Midbrain (tissue), 1 donor: ENCODE data around the gene SEMA5A.

Experiments used
- DNase-seq: peaks from one replicate; lab custom pipeline; 2025; lab: John Stamatoyannopoulos, UW

SEMA5A gene

DNA sequence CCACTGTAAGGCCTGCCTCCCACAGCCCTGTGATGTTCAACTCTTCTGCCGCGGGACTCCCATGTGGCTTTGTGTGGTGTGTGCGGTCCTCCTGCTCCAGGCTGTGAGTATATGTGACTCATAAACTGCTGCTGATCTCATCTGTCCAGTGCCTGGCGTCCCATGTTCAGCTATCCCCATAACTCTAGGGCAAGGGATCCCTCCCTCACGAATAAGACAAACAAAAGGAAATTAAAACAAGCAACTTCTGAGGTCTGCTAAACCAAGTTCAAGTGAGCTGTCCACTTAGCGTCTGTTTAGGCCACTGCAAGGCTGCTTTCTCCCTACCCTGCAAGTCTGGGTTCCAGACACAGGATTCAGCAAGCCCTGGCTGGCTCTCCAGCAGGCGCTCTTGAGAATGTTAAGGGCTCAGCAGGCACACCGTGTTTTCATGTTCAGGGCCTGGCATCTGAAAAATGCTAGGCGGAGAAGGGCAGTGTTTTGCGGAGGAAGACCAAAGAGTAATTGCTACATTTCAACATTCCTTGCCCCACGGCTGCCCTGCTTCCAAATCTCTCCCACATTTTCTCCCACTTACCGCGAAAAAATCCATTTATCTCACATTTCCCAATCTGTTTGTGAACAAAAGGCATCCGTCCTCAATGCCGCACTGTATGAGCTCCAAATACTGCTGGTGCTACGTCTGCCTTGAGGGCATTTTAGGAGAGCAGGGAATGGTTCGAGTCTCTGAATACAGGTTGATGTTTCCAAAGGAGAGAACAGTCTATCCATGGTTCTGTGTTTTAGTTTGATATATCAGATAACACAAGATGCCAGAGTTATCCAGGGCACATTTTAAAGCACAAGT lies 280.2 kb downstream of the SEMA5A start:
- no peak for DNase-seq

DNA sequence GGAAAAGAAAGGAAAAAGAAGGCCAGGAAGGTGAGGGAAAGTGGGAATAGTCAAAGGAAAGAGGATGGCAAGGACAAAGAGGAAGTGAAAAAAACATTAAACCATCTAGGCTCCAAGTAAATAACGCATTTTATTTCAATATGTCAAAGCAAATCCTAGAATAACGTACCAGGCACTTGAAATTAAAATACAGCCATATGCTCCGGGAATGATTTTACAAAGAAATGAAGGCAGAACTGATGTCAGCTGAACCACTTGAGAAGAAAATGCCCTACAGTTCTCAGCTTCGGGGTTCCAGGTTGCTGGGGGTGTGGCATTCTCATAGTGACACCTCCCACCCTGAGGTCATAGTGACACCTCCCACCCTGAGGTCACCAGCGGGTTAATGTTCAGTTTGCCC lies 281.6 kb downstream of the SEMA5A start:
- no peak for DNase-seq

DNA sequence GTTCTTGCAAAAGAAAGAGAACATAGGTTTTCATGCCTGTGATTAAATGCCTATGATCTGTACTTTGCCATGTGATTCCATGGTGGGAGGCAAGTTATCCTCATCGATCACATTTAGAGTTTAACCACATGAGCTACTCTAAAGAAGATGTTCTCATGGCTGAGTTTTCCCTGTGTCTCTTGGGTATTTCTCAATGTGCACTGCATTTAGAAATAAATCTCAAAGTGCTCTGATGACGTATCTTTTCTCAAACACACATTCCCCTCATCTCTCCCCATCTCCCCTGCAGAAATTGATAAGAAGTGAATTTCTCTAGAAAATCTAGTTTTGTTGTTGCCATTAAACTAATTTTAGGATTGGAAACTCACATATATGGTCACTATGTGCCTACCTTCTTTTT lies 282.2 kb downstream of the SEMA5A start:
- DNase-seq: no peak

DNA sequence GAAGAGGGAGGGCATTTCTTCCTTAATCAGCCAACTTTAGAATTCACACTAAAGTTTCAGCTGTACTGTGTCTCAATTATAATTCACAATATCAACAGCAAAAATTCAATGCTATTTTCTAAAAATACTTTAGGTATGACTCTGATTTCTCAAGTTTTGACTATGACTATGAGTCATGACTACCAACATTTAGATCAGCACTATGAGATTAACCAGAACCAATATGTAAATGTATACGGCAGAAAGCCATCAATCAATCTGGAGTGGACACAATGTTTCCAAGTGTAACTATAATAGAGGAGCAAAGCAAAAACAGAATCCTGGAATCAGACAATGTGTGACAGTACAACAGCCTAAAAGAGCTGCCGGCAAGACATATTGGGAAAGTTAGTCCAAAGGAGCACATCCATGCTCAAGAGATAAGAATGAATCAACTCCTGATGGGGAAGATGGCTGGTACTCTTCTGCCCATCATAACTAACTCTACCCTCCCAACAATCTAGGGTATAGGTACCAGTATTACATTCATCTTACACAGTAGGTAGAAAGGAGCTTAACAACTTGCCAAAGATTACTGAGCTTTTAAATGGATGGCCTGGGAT lies 294.4 kb downstream of the SEMA5A start:
- DNase-seq: no peak

DNA sequence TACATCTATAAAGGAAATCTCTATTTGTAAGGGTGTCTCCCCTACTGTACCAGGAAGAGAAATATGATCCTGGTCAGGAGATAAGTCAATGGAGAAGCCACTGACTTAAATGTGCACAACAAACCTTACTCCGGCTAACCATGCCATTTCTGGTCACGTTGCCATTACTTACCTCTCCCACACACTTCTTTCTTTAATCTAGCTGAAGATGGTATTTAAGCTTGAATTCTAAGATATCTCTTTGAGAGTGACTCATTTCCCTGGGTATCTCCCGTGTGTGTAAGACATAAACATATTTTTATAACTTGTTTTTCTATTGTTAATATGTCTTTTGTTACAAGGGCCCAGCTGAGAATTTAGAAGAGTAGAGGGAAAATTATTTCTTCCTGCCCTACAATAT lies 296.6 kb downstream of the SEMA5A start:
- no peak for DNase-seq

DNA sequence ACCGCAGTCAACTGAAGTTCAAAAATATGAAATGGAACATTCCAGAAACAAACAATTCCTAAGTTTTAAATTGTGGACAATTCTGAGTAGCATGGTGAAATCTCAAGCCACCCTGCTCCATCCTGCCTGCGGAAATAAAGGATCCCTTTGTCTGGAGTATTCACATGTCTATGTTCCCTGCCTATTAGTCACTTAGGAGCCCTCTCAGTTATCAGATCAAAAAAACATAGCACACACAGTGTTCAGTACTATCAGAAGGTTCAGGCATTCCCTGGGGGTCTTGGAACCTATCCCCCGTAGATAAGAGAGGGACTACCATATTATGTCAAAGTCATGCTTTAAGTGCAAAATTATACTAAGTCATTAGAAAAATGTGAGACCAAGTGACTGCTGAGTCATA lies 300.8 kb downstream of the SEMA5A start:
- DNase-seq: peak; percentile 44

DNA sequence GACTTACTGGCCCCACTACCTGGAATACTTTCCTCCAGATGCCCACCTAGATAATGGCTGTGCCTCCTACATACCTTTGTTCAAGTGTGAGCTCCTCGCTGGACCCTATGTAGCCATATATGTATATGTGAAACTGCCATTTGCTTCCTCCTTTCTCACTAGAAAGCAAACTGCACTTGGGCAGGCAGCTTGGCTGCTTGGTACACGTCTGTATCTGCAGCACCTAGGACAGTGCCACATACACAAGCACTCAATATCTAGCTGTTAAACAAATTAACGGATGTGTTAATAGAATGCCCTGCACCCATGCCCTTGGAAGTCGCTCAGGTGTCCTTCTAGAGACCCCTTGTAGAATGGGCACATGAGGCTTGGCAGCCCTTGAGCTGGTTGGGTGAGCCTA lies 301.5 kb downstream of the SEMA5A start:
- no peak for DNase-seq

DNA sequence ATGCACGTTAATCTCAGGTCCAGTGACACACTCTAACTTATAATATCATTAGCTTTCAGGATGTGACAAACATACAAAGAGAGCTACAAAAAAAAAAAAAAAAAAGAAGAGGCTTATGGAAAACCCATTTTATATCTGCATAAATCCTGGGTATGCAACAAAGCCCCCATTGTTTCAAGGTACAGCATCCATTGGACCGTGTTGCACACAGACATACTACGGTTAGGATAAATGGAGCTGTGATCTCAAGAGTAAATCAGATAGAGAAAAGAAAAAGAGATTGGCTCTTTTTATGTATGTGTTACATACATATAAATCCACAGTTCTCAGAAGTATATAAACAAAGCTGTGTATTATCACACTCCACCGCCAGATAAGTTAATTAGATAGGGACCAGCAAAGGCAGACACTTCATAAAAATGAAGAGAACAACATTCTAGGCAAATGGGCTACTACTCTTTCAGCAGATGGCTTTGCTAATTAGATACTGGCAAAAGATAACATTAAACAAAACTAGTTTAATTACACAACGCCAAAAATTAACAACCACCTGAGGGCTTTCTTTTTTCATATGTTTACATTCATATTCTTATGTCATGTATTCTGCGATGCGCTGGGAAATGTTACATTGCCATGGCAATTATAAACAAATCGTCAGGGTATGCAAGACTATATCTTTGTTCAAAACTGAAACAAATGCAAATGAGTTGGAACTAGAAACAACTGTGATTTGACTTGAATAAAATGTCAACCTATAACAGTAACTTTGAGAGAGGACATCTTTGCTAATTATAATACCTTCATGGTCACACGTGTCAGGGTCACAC lies 304.2 kb downstream of the SEMA5A start:
- peak; percentile 8 for DNase-seq

DNA sequence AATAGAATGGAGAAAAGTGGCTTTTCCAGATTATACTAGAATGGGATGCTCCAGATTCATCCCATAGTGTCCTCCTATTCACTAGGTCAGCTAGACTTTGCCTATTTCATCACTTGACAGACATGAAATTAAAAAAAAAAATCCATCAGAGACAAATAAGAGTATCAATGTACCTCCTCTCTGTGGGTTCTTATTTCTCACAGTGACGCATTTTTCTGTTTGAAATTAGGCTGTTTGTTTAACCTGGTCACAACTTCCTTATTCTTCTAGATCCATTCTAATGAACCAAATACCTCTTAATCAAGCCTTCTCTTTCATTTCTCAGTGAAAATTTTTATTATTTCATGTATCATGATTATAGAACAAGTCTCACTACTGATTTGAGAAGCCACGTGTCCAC lies 305.4 kb downstream of the SEMA5A start:
- no peak for DNase-seq

DNA sequence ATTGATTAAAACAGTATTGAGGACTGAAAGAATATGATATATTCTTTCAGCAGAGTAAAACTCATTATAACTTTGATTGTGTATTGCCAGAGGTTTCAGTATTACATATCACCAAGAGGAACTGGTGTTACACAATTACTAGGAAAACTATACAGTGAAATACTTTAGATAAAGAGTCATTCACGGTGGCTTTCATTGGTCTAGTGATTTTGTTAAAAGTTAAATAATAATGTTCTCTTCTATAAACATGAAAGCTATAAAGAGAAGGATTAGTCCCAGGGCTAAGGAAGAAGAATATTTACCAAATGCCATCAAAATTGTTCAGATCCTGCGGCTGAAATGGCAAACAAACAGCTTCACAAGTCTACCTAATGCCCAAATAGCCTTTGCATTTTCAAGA lies 306.2 kb downstream of the SEMA5A start:
- DNase-seq: no peak

DNA sequence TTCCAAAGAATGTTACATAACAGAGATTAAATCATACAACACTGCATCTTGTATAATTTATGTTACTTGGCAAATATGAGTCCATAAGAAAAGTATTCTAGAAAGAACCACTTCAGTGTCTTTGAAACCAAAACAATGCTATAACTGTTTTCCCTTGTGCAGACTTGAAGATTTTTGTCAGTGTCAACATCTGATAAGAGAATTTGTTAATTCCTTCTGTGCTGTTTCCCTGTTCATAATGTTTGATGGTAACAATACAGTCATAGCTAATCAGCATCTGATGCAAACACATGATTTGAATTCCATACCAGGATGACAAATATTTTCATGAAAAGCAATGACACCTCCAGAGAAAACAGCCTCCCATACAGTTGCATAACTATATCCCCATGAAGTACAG lies 306.8 kb downstream of the SEMA5A start:
- DNase-seq: no peak

DNA sequence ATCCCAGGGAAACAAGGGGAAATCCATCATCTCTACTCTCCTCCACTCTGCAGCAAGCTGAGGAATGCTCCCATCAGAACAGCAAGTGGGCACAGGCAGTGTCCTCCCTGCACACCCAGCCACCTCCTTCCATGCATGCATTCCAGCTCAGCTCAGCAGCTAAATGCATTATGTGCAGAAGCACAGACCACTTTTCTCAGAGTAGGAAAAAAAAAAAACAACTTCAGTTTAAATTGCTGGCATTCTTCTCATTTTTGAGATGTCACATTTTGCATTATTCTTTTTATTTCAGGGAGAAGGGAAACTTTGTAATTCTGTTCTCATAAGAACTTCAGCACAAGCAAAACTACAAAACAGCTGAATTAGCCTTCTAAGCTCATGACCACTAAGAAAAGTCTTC lies 312.2 kb downstream of the SEMA5A start:
- no peak for DNase-seq

DNA sequence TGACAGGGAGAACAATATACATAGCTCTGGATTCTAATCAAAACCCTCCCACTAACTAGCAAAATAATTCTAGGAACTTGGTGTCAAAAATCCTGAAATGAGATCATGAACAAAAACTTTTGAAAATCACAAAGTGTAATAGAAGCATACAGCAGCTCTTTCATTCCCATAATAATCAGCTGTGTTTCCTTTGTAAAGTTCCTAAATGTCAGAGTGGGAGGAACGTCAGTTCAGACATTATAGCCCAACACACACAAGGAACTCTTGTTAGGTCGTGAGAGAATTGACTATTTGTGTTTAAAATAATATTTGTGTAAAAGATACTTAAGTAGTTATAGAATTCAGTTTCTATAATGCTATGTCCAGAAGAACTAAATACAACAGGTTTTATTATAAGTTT lies 312.8 kb downstream of the SEMA5A start:
- DNase-seq: no peak

DNA sequence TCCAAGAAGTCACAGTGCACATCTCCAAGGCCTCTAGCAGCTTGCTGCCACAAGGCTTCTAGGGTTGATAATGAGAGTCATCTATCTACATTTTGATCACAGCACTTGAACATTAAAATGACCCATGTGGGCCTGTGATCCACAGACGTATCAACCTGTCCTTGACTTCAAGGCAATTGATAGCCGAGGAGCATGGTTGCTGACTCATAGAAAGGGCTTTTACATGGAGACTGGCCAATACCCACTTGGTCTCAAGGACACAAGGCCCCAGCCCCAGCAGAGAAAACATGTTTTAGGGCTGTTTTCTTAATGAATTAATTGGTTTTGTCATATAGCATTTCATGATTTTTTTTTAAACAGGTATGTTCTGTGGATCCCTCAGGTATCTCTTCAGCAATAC lies 314.0 kb downstream of the SEMA5A start:
- no peak for DNase-seq

DNA sequence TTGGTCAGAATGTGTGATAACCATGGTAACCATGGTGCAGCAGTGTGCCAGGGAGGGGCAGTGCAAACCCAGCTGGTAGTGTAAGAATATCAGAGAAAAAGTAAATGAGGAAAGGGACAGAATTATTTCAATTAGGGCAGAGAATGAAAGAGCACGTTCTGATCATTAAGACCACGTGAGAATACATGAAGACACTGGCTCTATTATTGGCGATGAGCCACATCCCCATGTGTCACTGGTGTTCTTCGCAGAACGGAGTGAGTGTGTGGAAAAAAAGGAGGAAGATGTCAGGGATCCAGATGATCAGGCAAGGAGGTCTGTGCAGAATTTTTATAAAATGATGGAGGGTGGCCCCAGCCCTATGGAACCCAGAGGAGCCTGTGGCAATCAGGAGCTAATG lies 315.5 kb downstream of the SEMA5A start:
- DNase-seq: no peak

DNA sequence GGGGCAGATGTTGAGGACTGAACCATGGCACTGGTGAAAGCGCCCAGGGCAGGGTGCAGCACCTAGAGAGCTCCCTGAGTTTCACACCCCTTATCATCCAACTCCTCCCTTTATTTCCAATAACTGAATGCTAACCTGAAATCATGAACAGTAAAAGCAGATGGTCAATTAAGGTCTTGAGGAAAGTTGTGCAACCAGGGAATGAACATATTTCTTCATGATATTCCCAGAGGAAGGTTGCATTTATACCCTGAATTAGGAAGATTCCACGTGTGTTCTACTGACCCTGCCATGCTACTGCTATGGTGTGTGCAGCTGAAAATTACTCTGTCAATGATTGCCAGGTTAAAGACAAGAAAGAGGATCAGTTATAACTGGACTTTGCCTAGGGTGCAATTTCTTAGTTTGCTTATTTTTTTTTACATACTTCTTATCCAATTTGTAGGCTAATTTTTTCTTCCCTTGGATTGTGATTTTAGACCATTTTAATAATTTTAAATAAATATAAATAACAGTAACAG lies 319.8 kb downstream of the SEMA5A start:
- no peak for DNase-seq

DNA sequence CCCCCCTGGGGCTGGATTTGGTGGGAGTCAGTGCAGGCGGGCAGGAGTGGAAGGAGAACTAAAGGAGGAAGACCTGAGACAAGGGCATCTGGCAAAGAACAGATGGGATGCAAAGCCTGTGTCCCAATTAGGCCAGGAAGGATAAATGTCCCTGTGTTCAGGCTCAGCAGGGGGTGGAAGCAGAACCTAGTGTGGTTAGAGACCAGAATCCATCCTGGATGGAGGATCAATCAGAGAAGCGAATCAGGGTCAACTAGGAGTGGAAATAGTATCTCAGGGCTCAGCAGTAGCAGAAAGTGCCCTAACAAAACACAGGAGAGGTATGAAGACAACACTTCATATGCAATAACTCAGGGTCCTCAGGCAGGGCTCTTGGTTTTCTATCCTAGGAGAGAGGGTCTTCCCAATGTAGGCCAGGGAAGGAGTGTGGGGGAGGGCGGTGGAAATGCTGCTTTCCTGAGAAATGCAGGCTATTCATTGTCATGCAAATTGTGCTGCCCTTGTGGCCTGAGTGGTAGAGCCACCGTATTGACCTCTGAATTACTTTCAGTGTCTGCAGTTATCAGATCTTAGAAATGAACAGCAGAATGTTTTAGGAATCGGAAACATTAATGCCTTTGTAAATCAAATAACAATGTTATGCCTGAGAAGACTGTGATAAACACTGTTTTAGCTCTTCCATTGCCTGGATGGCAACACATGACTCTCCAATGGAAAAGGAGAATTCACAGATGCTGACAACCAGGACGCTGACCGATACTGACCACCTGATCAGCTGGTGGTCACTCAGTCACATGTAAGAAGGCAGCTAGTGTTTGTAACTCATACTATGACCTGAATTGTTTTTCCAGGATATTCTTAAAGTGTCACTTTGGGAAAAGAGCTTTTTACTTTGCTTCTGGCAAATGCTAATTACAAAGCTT lies 323.6 kb downstream of the SEMA5A start:
- no peak for DNase-seq

DNA sequence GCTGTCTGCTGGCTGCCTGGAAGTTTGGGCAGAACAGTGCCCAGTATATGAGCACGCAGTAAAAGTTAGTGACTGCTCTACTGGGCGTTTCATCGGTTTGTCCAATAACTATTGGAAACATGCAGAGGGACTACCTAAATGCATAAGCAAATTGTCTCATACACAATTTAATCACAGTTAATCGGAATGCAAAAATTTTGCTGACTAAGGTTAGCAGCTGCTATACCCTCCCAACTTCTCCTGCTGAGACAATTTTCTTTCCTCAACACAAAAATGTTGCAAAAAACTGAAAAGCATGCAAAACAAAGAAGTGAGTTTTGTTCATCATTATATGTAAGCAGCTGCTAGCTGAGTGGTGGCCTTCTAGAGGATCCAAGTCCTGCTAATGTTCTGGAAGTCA lies 327.5 kb downstream of the SEMA5A start:
- no peak for DNase-seq

DNA sequence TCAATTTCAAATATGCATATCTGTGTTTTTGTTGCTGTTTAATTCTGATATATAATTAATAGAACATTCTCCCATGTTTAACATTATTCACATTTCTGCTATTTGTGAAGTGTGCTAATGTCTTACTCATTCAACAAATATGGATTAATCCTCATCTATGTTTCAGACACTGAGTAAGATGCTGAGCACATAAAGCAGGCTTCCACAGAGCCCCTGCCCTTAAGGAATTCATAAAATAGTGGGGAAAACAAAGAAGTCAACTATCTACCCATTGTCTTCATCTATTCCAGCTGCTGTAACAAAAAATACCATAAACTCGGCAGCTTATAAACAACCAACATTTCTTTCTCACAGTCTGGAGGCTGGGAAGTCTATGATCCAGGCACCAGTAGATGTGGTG lies 333.3 kb downstream of the SEMA5A start:
- DNase-seq: no peak

DNA sequence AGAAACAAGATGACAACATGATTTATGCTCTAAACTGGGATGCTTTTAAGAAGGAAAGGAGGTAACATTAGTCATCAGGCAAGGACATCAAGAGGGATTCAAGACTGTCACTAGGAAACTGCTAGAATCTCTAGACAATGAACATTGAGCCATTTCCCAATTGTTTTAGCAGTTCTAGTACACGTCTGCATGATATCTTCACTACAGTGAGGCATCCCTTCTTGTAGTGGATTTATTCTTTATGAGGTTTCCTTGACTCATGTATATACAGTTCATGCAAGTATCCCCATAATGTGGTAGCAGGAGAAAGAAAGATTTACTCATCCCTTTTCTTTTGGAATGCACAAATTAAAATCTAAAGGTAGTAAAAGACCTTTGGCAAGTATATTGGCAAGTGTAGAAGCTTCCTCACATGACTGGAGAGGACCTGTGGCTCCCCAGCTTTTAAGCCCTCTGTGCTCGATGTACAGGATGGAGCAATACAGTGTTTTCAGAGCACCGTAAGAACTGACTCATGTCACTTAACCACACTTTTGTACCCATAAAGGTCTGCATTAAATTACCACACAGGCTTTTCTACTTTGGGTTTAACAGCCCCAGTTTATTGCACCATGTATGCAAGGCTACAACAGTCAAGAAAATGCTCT lies 335.9 kb downstream of the SEMA5A start:
- no peak for DNase-seq

DNA sequence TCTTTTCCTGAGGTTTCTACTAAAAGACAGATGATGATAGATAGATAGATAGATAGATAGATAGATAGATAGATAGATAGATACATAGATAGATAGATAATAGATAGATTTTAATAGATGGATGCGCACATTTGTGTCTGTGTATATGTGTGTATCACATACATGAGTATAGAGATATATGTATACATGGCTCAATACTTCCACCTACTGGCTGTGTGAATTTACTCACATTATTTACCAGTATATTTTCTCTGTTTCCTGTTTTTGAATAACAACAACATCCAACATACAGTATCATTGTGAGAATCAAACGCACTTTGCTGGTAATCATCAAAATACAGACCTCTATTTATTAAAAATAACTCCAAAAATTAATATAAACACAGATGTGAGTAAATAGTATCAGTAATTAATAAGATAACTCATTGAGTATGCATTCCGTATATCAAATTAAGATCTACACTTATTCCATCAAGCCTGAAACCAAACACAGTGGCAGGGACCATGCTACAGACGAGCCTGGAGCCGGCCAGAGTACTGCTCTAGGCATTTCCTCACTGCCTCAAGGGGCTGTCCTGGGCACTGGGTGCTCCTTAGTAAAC lies 338.0 kb downstream of the SEMA5A start:
- DNase-seq: peak; percentile 47
